Liver (tissue), 9 donors: ENCODE results near the gene INPP4A. TPM values are rescaled to one million over a fixed set of nuclear protein-coding genes. Genes with fewer than 3 reads are reported as not detected.

Experiments
- DNase-seq: peaks from one replicate; pipeline ENCODE4 v3.0.0-alpha.2; 2017; ENCODE audit warnings: low spot score
- H3K27ac ChIP-seq, 2 donors: one replicate each; pipeline ENCODE4 v1.7.0; 2013; ENCODE audit warnings: inconsistent platforms in 2 of 2, low read length in 2 of 2, control low read depth in 1 of 2, low read depth in 1 of 2, mild to moderate bottlenecking in 1 of 2
- H3K27me3 ChIP-seq, 4 donors: one replicate each; pipeline versions ENCODE4 v1.6.1 to v1.7.0; 2013; ENCODE audit warnings: low read length in 3 of 4, inconsistent platforms in 1 of 4, mild to moderate bottlenecking in 1 of 4, moderate library complexity in 1 of 4; ENCODE audit not compliant: control insufficient read depth in 4 of 4, insufficient read depth in 4 of 4
- H3K36me3 ChIP-seq, 4 donors: one replicate each; pipeline versions ENCODE4 v1.6.1 to v1.7.0; 2013; ENCODE audit warnings: low read length in 3 of 4, mild to moderate bottlenecking in 3 of 4, low read depth in 1 of 4, moderate library complexity in 1 of 4; ENCODE audit not compliant: control insufficient read depth in 4 of 4, insufficient read depth in 3 of 4
- H3K4me1 ChIP-seq, 4 donors: one replicate each; pipeline versions ENCODE4 v1.6.1 to v1.7.0; 2013; ENCODE audit warnings: low read length in 3 of 4, mild to moderate bottlenecking in 3 of 4, moderate library complexity in 1 of 4; ENCODE audit not compliant: control insufficient read depth in 4 of 4, insufficient read depth in 4 of 4
- H3K4me3 ChIP-seq, 3 donors: one replicate each; pipeline versions ENCODE4 v1.6.1 to v1.7.0; 2013; ENCODE audit warnings: low read length in 3 of 3, control low read depth in 1 of 3, low read depth in 1 of 3, mild to moderate bottlenecking in 1 of 3
- H3K9ac ChIP-seq, 2 donors: one replicate each; pipeline ENCODE4 v1.7.0; 2013; ENCODE audit warnings: low read length in 2 of 2, mild to moderate bottlenecking in 2 of 2, moderate library complexity in 2 of 2, control low read depth in 1 of 2, low read depth in 1 of 2
- H3K9me3 ChIP-seq, 4 donors: one replicate each; pipeline versions ENCODE4 v1.6.1 to v1.7.0; 2013; ENCODE audit warnings: low read length in 3 of 4; ENCODE audit not compliant: control insufficient read depth in 4 of 4
- FOXA1 ChIP-seq: IDR thresholded peaks from 2 replicates; pipeline ENCODE4 v1.6.1; 2016; ENCODE audit warnings: antibody characterized with exemption
- FOXA2 ChIP-seq: IDR thresholded peaks from 2 replicates; pipeline ENCODE4 v1.6.1; 2016; ENCODE audit warnings: antibody characterized with exemption
- GABPA ChIP-seq, 2 donors: IDR thresholded peaks in 1 of 2; conservative IDR thresholded peaks in 1 of 2; 2 replicates each; pipeline ENCODE4 v1.6.1; 2016; ENCODE audit warnings: antibody characterized with exemption in 2 of 2, mild to moderate bottlenecking in 1 of 2, moderate library complexity in 1 of 2
- HNF4A ChIP-seq, 2 donors: conservative IDR thresholded peaks; 2 replicates each; pipeline ENCODE4 v1.6.1; 2016; ENCODE audit warnings: antibody characterized with exemption in 2 of 2, mild to moderate bottlenecking in 2 of 2
- HNF4G ChIP-seq: IDR thresholded peaks from 2 replicates; pipeline ENCODE4 v1.6.1; 2016; ENCODE audit warnings: antibody characterized with exemption
- NR2F2 ChIP-seq: IDR thresholded peaks from 2 replicates; pipeline ENCODE4 v1.6.1; 2016; ENCODE audit warnings: antibody characterized with exemption
- RAD21 ChIP-seq, 2 donors: IDR thresholded peaks; 2 replicates each; pipeline ENCODE4 v1.6.1; 2016; ENCODE audit warnings: antibody characterized with exemption in 2 of 2, mild to moderate bottlenecking in 2 of 2
- RXRA ChIP-seq, 2 donors: IDR thresholded peaks; 2 replicates each; pipeline ENCODE4 v1.6.1; 2017 to 2018; ENCODE audit warnings: antibody characterized with exemption in 2 of 2, mild to moderate bottlenecking in 1 of 2
- SP1 ChIP-seq: IDR thresholded peaks from 2 replicates; pipeline ENCODE4 v1.6.1; 2018; ENCODE audit warnings: antibody characterized with exemption, mild to moderate bottlenecking
- TAF1 ChIP-seq: conservative IDR thresholded peaks from 2 replicates; pipeline ENCODE4 v1.6.1; 2016; ENCODE audit warnings: antibody characterized with exemption, mild to moderate bottlenecking
- YY1 ChIP-seq: IDR thresholded peaks from 2 replicates; pipeline ENCODE4 v1.6.1; 2016; ENCODE audit warnings: antibody characterized with exemption, mild to moderate bottlenecking
- WGBS: extraction: QIAGEN DNeasy Blood & Tissue Kit; methylation state at CpG from one replicate; pipeline ENCODE4 v1.1.7; 2013; 5-methylcytosine and 5-hydroxymethylcytosine counted together
- polyA plus RNA-seq, 2 donors: library from polyadenylated mRNA; stranded (reverse) in 1 of 2; unstranded in 1 of 2; fragments of 200-250 nt in 1 of 2; fragments of >200 nt in 1 of 2; fragmentation: Nextera tagmentation in 1 of 2; extraction: Ambion mirVana in 1 of 2; gene quantifications; one replicate each; pipeline versions ENCODE4 v1.2.1 to v1.2.3, GENCODE V29; 2013 to 2015
- total RNA-seq, 2 donors: library from RNA; depleted of rRNA; stranded (reverse); fragments of >200 nt; gene quantifications; one replicate each; pipeline ENCODE4 v1.2.3, GENCODE V29; 2014
- TF ChIP-seq, protein P1 (sequence below): IDR thresholded peaks from 2 replicates; pipeline ENCODE4 v1.6.1; 2016; ENCODE audit warnings: antibody characterized with exemption
- TF ChIP-seq, protein P2 (sequence below): IDR thresholded peaks from 2 replicates; pipeline ENCODE4 v1.6.1; 2016; ENCODE audit warnings: antibody characterized with exemption, mild to moderate bottlenecking
- TF ChIP-seq, protein P3 (sequence below): IDR thresholded peaks from 2 replicates; pipeline ENCODE4 v1.6.1; 2016; ENCODE audit warnings: antibody characterized with exemption
- TF ChIP-seq, protein P4 (sequence below): IDR thresholded peaks from 2 replicates; pipeline ENCODE4 v1.6.1; 2016; ENCODE audit warnings: antibody characterized with exemption
- TF ChIP-seq, protein P5 (sequence below): fragments of 150-350 bp; IDR thresholded peaks from 2 replicates; pipeline ENCODE4 v1.5.1; 2017; ENCODE audit warnings: improper control_type of control experiment, low read depth, low read length; ENCODE audit not compliant: missing input control
- donor health status: healthy.
- donor health status: healthy.
- donor health status: healthy.
- donor health status: healthy.
- donor health status: healthy.

INPP4A gene
- total and polyA plus RNA-seq, 4 donors, result 2.9 to 14.9 (median 7.2) TPM

- Histone ChIP-seq H3K4me3 (no peak overlapping the region), H3K27ac (no peak overlapping the region), H3K27me3 (no peaks in the 10 kb centered on the region), H3K9me3 (no peaks in the 10 kb centered on the region), H3K36me3 (peaks cover 0 to 18% (median 7%) of the 10 kb centered on the region in 4 donors), H3K4me1 (peaks cover 0 to 7% (median 3%) of the 10 kb centered on the region in 4 donors), H3K9ac (no peak overlapping the region)
- TF ChIP-seq, protein P1, sequence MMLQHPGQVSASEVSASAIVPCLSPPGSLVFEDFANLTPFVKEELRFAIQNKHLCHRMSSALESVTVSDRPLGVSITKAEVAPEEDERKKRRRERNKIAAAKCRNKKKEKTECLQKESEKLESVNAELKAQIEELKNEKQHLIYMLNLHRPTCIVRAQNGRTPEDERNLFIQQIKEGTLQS, result no peak
- TF ChIP-seq FOXA1 (no peak), HNF4G (no peak), YY1 (no peak), HNF4A (conservative IDR thresholded peaks at IDR 0.05) (no peak), SP1 (no peak), RAD21 (IDR thresholded peaks at IDR 0.05) (no peak), FOXA2 (no peak), GABPA (IDR thresholded peaks at IDR 0.05 in 1 of 2, conservative IDR thresholded peaks at IDR 0.05 in 1 of 2) (no peak), RXRA (IDR thresholded peaks at IDR 0.05) (no peak), TAF1 (no peak), NR2F2 (no peak)
- TF ChIP-seq, protein P2, sequence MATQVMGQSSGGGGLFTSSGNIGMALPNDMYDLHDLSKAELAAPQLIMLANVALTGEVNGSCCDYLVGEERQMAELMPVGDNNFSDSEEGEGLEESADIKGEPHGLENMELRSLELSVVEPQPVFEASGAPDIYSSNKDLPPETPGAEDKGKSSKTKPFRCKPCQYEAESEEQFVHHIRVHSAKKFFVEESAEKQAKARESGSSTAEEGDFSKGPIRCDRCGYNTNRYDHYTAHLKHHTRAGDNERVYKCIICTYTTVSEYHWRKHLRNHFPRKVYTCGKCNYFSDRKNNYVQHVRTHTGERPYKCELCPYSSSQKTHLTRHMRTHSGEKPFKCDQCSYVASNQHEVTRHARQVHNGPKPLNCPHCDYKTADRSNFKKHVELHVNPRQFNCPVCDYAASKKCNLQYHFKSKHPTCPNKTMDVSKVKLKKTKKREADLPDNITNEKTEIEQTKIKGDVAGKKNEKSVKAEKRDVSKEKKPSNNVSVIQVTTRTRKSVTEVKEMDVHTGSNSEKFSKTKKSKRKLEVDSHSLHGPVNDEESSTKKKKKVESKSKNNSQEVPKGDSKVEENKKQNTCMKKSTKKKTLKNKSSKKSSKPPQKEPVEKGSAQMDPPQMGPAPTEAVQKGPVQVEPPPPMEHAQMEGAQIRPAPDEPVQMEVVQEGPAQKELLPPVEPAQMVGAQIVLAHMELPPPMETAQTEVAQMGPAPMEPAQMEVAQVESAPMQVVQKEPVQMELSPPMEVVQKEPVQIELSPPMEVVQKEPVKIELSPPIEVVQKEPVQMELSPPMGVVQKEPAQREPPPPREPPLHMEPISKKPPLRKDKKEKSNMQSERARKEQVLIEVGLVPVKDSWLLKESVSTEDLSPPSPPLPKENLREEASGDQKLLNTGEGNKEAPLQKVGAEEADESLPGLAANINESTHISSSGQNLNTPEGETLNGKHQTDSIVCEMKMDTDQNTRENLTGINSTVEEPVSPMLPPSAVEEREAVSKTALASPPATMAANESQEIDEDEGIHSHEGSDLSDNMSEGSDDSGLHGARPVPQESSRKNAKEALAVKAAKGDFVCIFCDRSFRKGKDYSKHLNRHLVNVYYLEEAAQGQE, result no peak
- TF ChIP-seq, protein P3, sequence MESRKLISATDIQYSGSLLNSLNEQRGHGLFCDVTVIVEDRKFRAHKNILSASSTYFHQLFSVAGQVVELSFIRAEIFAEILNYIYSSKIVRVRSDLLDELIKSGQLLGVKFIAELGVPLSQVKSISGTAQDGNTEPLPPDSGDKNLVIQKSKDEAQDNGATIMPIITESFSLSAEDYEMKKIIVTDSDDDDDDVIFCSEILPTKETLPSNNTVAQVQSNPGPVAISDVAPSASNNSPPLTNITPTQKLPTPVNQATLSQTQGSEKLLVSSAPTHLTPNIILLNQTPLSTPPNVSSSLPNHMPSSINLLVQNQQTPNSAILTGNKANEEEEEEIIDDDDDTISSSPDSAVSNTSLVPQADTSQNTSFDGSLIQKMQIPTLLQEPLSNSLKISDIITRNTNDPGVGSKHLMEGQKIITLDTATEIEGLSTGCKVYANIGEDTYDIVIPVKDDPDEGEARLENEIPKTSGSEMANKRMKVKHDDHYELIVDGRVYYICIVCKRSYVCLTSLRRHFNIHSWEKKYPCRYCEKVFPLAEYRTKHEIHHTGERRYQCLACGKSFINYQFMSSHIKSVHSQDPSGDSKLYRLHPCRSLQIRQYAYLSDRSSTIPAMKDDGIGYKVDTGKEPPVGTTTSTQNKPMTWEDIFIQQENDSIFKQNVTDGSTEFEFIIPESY, result no peak
- TF ChIP-seq, protein P4, sequence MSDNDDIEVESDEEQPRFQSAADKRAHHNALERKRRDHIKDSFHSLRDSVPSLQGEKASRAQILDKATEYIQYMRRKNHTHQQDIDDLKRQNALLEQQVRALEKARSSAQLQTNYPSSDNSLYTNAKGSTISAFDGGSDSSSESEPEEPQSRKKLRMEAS, result no peak
- TF ChIP-seq, protein P5, sequence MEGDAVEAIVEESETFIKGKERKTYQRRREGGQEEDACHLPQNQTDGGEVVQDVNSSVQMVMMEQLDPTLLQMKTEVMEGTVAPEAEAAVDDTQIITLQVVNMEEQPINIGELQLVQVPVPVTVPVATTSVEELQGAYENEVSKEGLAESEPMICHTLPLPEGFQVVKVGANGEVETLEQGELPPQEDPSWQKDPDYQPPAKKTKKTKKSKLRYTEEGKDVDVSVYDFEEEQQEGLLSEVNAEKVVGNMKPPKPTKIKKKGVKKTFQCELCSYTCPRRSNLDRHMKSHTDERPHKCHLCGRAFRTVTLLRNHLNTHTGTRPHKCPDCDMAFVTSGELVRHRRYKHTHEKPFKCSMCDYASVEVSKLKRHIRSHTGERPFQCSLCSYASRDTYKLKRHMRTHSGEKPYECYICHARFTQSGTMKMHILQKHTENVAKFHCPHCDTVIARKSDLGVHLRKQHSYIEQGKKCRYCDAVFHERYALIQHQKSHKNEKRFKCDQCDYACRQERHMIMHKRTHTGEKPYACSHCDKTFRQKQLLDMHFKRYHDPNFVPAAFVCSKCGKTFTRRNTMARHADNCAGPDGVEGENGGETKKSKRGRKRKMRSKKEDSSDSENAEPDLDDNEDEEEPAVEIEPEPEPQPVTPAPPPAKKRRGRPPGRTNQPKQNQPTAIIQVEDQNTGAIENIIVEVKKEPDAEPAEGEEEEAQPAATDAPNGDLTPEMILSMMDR, result no peak
- DNase-seq, result no peak
- 94% methylated on average over 10 of the region's 10 CpGs for WGBS
Measured at GRCh38 chr2:98580656-98581284, 136.1 kb downstream of the INPP4A start.
